GM12874 (cell line): ENCODE data around the gene STRIP1.

ENCODE experiments used
- CTCF ChIP-seq: IDR thresholded peaks from 2 replicates; pipeline ENCODE4 v1.5.1; 2011; ENCODE audit warnings: low read depth, mild to moderate bottlenecking, control low read depth, low read length, moderate library complexity; ENCODE audit not compliant: insufficient read depth

STRIP1 gene

GRCh38 chr1:109991400-109991925 lies 43.0 kb upstream of the STRIP1 start:
- no peak for TF ChIP-seq CTCF

- no peak for TF ChIP-seq CTCF
Measured at GRCh38 chr1:109993885-109994284, 40.5 kb upstream of the STRIP1 start.

GRCh38 chr1:109994654-109995053 lies 39.8 kb upstream of the STRIP1 start:
- TF ChIP-seq CTCF: no peak

DNA sequence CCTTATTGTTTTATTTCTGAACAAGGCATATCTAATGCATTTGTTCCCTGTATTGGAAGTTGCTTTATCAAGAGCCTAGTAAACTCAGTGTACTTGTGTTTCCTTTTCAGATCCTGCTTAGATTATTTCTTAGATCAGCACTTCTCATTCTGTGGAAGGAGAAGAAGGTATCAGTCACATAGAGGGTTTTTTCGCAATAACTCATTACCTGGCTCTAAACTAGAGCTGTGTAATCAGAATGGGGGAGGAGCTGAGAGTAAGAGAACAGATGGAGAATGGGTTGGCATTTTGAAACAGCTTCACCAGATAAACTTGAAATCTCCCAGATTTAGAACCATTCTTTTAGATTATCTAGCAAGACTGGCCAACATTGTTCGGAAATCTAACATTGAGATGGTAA lies 38.9 kb upstream of the STRIP1 start:
- TF ChIP-seq CTCF: no peak

GRCh38 chr1:109996476-109996875 lies 37.9 kb upstream of the STRIP1 start:
- TF ChIP-seq CTCF: no peak

DNA sequence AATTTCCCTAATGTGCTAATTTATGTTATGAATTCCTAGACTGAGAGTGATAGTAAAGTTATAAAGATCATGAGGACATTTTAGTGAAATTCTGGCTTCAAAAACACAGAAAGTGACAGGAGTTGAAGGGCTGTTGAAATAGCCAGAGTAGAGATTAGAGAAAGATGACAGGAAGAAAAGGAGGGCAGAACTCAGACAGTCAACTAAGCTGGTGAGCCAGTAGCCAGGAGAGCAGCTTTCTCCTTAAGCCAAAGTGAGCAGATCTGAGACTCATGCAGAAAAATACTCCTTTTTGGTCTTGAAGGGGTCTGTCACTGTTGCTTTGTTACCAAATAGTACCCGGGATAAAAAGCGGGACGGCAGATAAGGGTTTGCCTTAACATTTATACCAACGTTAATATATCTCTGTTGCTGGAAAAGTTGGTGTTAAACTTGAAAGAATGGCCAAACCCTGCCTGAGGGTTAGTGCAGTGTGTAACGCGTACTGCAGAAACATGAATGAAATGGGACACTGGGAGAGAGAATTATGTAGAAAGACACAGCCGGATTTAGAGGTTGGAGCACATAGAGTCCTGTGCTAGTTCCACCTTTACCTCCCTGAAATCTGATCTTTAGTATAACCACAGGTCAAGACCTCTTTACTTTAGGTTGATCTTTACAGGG lies 37.1 kb upstream of the STRIP1 start:
- no peak for TF ChIP-seq CTCF

DNA sequence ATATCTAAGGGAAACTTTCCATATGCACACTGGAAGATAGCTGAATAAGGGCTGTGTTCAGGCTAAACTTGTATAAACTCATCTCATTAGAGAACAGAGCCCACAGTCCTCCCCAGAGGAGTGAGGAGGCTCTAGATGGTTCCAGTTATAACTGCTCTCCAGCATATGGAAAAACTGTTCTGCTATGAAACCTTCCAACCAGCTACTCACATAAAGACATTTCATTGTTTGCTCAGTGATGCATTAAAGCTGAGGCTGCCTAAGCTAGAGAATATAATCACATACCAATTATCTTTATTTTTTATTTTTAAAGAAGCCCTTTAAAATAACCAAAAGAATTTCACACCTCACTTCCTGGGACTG lies 36.6 kb upstream of the STRIP1 start:
- no peak for TF ChIP-seq CTCF
